CD14-positive monocyte (primary cell): ENCODE results near the gene PHLPP1. TPM values are rescaled to one million over a fixed set of nuclear protein-coding genes. Genes with fewer than 3 reads are reported as not detected.
A peak's percentile ranks its signal among the peaks of the same experiment; 100 is the strongest.

Experiments
- DNase-seq, 3 donors: peaks; one replicate each; pipeline ENCODE4 v3.0.0-alpha.2; 2011 to 2022
- H2AFZ ChIP-seq: 2 replicates; pipeline ENCODE4 v1.6.0; 2012; ENCODE audit warnings: mild to moderate bottlenecking, low read depth, low read length, inconsistent platforms; ENCODE audit not compliant: insufficient read depth, poor library complexity, severe bottlenecking
- H3K27ac ChIP-seq, 2 donors: 1 replicate in 1 of 2; 2 replicates in 1 of 2; pipeline ENCODE4 v1.5.1; 2012 to 2013; ENCODE audit warnings: low read length in 2 of 2, control low read depth in 1 of 2, inconsistent platforms in 1 of 2, low read depth in 1 of 2, mild to moderate bottlenecking in 1 of 2
- H3K27me3 ChIP-seq, 2 donors: one replicate each; pipeline versions ENCODE4 v1.6.0 to v1.6.1; 2011 to 2013; ENCODE audit warnings: low read length in 2 of 2; ENCODE audit not compliant: control insufficient read depth in 2 of 2, insufficient read depth in 2 of 2
- H3K36me3 ChIP-seq, 2 donors: replicated peaks in 1 of 2; 1 replicate in 1 of 2; 2 replicates in 1 of 2; pipeline versions ENCODE4 v1.5.1 to v1.6.1; 2012 to 2013; ENCODE audit warnings: low read length in 2 of 2, control low read depth in 1 of 2, inconsistent platforms in 1 of 2, mild to moderate bottlenecking in 1 of 2; ENCODE audit not compliant: insufficient read depth in 2 of 2, control insufficient read depth in 1 of 2
- H3K4me1 ChIP-seq, 2 donors: 1 replicate in 1 of 2; 2 replicates in 1 of 2; pipeline versions ENCODE4 v1.5.1 to v1.6.1; 2012 to 2013; ENCODE audit warnings: low read length in 2 of 2, control low read depth in 1 of 2, inconsistent platforms in 1 of 2, mild to moderate bottlenecking in 1 of 2, moderate library complexity in 1 of 2; ENCODE audit not compliant: insufficient read depth in 2 of 2, control insufficient read depth in 1 of 2
- H3K4me2 ChIP-seq: replicated peaks from 2 replicates; pipeline ENCODE3; 2012; ENCODE audit warnings: low read length, moderate library complexity, mild to moderate bottlenecking; ENCODE audit not compliant: poor library complexity, severe bottlenecking; ENCODE audit errors: extremely low read depth
- H3K4me3 ChIP-seq, 3 experiments: fragments of 200-600 bp in 1 of 3; sonication (generic) in 1 of 3; replicated peaks in 1 of 3; 1 replicate in 2 of 3; 2 replicates in 1 of 3; pipeline ENCODE4 v1.5.1; 2011 to 2013; ENCODE audit warnings: low read length in 3 of 3, mild to moderate bottlenecking in 3 of 3, control low read depth in 2 of 3, low read depth in 2 of 3, inconsistent platforms in 1 of 3, moderate library complexity in 1 of 3
- H3K79me2 ChIP-seq: 2 replicates; pipeline ENCODE4 v1.6.0; 2012; ENCODE audit warnings: mild to moderate bottlenecking, control low read depth, inconsistent platforms, low read length, moderate library complexity; ENCODE audit not compliant: insufficient read depth
- H3K9ac ChIP-seq: 2 replicates; pipeline ENCODE4 v1.6.0; 2017; ENCODE audit warnings: low read length, mild to moderate bottlenecking; ENCODE audit not compliant: insufficient read depth, poor library complexity, severe bottlenecking
- H3K9me3 ChIP-seq, 2 donors: replicated peaks in 1 of 2; 1 replicate in 1 of 2; 2 replicates in 1 of 2; pipeline versions ENCODE4 v1.5.1 to v1.6.1; 2012 to 2013; ENCODE audit warnings: low read length in 2 of 2, control low read depth in 1 of 2; ENCODE audit not compliant: control insufficient read depth in 1 of 2, insufficient read depth in 1 of 2
- H4K20me1 ChIP-seq: 2 replicates; pipeline ENCODE4 v1.6.0; 2012; ENCODE audit warnings: mild to moderate bottlenecking, low read length, control low read depth, moderate library complexity; ENCODE audit not compliant: insufficient read depth
- H3K27ac Mint-ChIP-seq, 7 donors: one replicate each; pipeline ENCODE4 v1.8.0; 2020; ENCODE audit warnings: mild to moderate bottlenecking in 7 of 7, mixed read lengths in 7 of 7, moderate library complexity in 6 of 7, inconsistent platforms in 2 of 7
- H3K27me3 Mint-ChIP-seq, 3 donors: one replicate each; pipeline ENCODE4 v1.8.0; 2021 to 2022; ENCODE audit warnings: low read depth in 3 of 3, mild to moderate bottlenecking in 3 of 3, mixed read lengths in 3 of 3, moderate library complexity in 3 of 3, inconsistent platforms in 1 of 3
- H3K36me3 Mint-ChIP-seq, 2 donors: one replicate each; pipeline ENCODE4 v1.8.0; 2020; ENCODE audit warnings: mixed read lengths in 2 of 2, inconsistent platforms in 1 of 2, mild to moderate bottlenecking in 1 of 2
- H3K4me1 Mint-ChIP-seq: one replicate; pipeline ENCODE4 v1.8.0; 2020; ENCODE audit warnings: mild to moderate bottlenecking, mixed read lengths
- H3K4me3 Mint-ChIP-seq, 2 donors: one replicate each; pipeline ENCODE4 v1.8.0; 2020; ENCODE audit warnings: mild to moderate bottlenecking in 2 of 2, mixed read lengths in 2 of 2, moderate library complexity in 1 of 2
- H3K9me3 Mint-ChIP-seq, 7 donors: one replicate each; pipeline ENCODE4 v1.8.0; 2020 to 2022; ENCODE audit warnings: mixed read lengths in 7 of 7, mild to moderate bottlenecking in 6 of 7, moderate library complexity in 6 of 7, inconsistent platforms in 2 of 7
- CTCF ChIP-seq: fragments of 200-600 bp; IDR thresholded peaks from one replicate; pipeline ENCODE4 v1.8.0; 2022; ENCODE audit warnings: antibody characterized with exemption, mild to moderate bottlenecking
- WGBS: methylation state at CpG from one replicate; pipeline ENCODE4 v1.1.5; 2013; ENCODE audit warnings: missing lambda C conversion rate; ENCODE audit not compliant: insufficient coverage; 5-methylcytosine and 5-hydroxymethylcytosine counted together
- intact Hi-C, 2 donors: fragments of 100-400 bp; cut with micrococcal nuclease; formaldehyde crosslinking; loops; one replicate each; pipeline versions ENCODE4 v1.15.0 to v1.15.1; 2023
- polyA plus RNA-seq, 3 donors: library from polyadenylated mRNA; depleted of rRNA in 1 of 3; unstranded in 2 of 3; stranded (reverse) in 1 of 3; fragments of 300-500 nt in 2 of 3; fragments of >200 nt in 1 of 3; fragmentation: Illumina TruSeq in 2 of 3; gene quantifications; 1 replicate in 2 of 3; 2 replicates in 1 of 3; pipeline ENCODE4 v1.2.3, GENCODE V29; 2012 to 2021

Gene PHLPP1
- polyA plus RNA-seq, 3 donors = 0.04 to 2.0 (median 0.55) TPM

- intact Hi-C loops = no loop called here
Measured at GRCh38 chr18:62999392-62999791, 284.1 kb downstream of the PHLPP1 start.

GRCh38 chr18:62999921-63000320 lies 284.6 kb downstream of the PHLPP1 start:
- Histone ChIP-seq H3K79me2 (no peaks in the 10 kb centered on the region), H3K36me3 (no peaks in the 10 kb centered on the region), H3K4me1 (no peaks in the 10 kb centered on the region), H3K27ac (no peak overlapping the region), H3K27me3 (no peaks in the 10 kb centered on the region), H3K9me3 (no peaks in the 10 kb centered on the region), H3K4me3 (no peak overlapping the region), H3K9ac (no peak overlapping the region), H4K20me1 (no peaks in the 10 kb centered on the region), H2AFZ (no peak overlapping the region), H3K4me2 (no peak overlapping the region)
- Mint-ChIP-seq H3K27ac (peak overlapping the region in 1 of 7 donors; percentile 40), H3K9me3 (peaks cover 0 to 3% (median 0%) of the 10 kb centered on the region in 7 donors), H3K36me3 (no peaks in the 10 kb centered on the region), H3K27me3 (peaks cover 0 to 2% (median 2%) of the 10 kb centered on the region in 3 donors), H3K4me1 (no peaks in the 10 kb centered on the region), H3K4me3 (no peak overlapping the region)
- DNase-seq = no peak
- 99% methylated on average over 6 of the region's 6 CpGs for WGBS
- TF ChIP-seq CTCF = no peak
- intact Hi-C loops = no loop called here

More at GRCh38 chr18:62999392-62999791, 284.1 kb downstream of the PHLPP1 start:
- no peaks in the 10 kb centered on the region for H4K20me1 ChIP-seq
- H3K9me3 Mint-ChIP-seq = peaks cover 0 to 3% (median 0%) of the 10 kb centered on the region in 7 donors
- H3K27me3 Mint-ChIP-seq = peaks cover 0 to 2% (median 2%) of the 10 kb centered on the region in 3 donors
- no peaks in the 10 kb centered on the region for H3K4me1 ChIP-seq
- no peaks in the 10 kb centered on the region for H3K27me3 ChIP-seq
- DNase-seq = no peak
- H3K79me2 ChIP-seq = no peaks in the 10 kb centered on the region
- no peaks in the 10 kb centered on the region for H3K9me3 ChIP-seq
- H3K27ac Mint-ChIP-seq = no peak overlapping the region
- no peaks in the 10 kb centered on the region for H3K4me1 Mint-ChIP-seq
- no peak overlapping the region for H2AFZ ChIP-seq
- no peak for TF ChIP-seq CTCF
- WGBS = 94% methylated on average over 6 of the region's 7 CpGs
- H3K4me3 Mint-ChIP-seq = no peak overlapping the region
- no peaks in the 10 kb centered on the region for H3K36me3 Mint-ChIP-seq
- no peak overlapping the region for H3K27ac ChIP-seq
- H3K36me3 ChIP-seq = no peaks in the 10 kb centered on the region
- no peak overlapping the region for H3K4me2 ChIP-seq
- H3K4me3 ChIP-seq = no peak overlapping the region
- H3K9ac ChIP-seq = no peak overlapping the region
